ENCODE results near the gene IER5. TPM values are rescaled to one million over a fixed set of nuclear protein-coding genes. Genes with fewer than 3 reads are reported as not detected.
A peak's percentile ranks its signal among the peaks of the same experiment; 100 is the strongest.

Gene IER5
- total and polyA plus RNA-seq, 2 of the 13 experiments (the other 11 are each of a cell fraction or from before 2014, with no cell fraction given) = 2.5 to 3.5 TPM

DNA sequence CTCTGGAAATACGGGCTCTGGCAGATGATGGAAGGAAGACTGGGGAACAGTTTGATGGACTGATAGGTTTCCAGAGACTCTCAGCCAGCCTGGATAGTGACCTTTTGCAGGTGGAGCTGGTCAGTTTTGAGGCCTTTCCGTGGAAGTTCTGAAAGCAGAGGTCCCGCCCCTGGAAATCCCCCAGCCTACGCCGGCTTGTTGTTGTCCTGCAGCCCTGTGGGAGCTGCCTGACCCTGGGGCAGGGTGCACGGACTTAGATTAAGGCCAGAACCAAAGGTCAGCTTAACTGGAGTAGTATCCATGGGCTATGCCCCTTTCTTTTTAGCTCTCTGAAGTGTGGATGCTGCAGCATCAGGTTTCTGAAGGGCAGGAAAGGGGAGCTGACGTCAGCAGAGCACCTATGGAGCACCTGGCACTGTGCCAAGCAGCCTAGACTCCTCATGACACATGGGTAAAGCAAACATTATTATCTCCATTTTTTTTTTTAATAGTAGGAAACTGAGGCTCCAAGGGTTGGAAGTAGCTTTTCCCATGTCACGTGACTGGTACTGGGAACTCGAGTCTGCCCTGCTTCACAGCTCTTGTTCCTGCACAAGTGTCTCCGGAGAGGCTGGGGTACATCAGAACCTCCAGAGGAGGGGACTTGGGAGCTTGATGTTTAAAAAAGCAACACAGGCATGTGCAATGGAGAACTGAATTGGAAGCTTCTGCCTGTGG, 38.5 kb downstream of the IER5 start (continued):
- TF ChIP-seq, protein P1, sequence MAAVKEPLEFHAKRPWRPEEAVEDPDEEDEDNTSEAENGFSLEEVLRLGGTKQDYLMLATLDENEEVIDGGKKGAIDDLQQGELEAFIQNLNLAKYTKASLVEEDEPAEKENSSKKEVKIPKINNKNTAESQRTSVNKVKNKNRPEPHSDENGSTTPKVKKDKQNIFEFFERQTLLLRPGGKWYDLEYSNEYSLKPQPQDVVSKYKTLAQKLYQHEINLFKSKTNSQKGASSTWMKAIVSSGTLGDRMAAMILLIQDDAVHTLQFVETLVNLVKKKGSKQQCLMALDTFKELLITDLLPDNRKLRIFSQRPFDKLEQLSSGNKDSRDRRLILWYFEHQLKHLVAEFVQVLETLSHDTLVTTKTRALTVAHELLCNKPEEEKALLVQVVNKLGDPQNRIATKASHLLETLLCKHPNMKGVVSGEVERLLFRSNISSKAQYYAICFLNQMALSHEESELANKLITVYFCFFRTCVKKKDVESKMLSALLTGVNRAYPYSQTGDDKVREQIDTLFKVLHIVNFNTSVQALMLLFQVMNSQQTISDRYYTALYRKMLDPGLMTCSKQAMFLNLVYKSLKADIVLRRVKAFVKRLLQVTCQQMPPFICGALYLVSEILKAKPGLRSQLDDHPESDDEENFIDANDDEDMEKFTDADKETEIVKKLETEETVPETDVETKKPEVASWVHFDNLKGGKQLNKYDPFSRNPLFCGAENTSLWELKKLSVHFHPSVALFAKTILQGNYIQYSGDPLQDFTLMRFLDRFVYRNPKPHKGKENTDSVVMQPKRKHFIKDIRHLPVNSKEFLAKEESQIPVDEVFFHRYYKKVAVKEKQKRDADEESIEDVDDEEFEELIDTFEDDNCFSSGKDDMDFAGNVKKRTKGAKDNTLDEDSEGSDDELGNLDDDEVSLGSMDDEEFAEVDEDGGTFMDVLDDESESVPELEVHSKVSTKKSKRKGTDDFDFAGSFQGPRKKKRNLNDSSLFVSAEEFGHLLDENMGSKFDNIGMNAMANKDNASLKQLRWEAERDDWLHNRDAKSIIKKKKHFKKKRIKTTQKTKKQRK (IDR thresholded peaks at IDR 0.05; ENCODE audit: low read length) = no peak
- TF ChIP-seq ZNF552 (CRISPR knock-in tag; IDR thresholded peaks at IDR 0.05; ENCODE audit: borderline replicate concordance) (no peak), ATF6 (CRISPR knock-in tag; conservative IDR thresholded peaks at IDR 0.05) (no peak), PITX1 (CRISPR knock-in tag; IDR thresholded peaks at IDR 0.05) (peak; percentile 35; the same call in 1 of the 2 replicates), SOX6 (IDR thresholded peaks at IDR 0.05) (no peak), SOX6 (CRISPR knock-in tag; IDR thresholded peaks at IDR 0.05) (no peak), HNRNPUL1 (IDR thresholded peaks at IDR 0.05; ENCODE audit: low read depth, low read length) (no peak), NR2F2 (IDR thresholded peaks at IDR 0.05; ENCODE audit: borderline replicate concordance, low read depth) (peak; percentile 34; the same call in 1 of the 2 replicates), ZNF777 (CRISPR knock-in tag; IDR thresholded peaks at IDR 0.05) (no peak), ZNF670 (CRISPR knock-in tag; IDR thresholded peaks at IDR 0.05; ENCODE audit: borderline replicate concordance) (no peak), SKI (IDR thresholded peaks at IDR 0.05; ENCODE audit: partially characterized antibody) (no peak), SRSF9 (IDR thresholded peaks at IDR 0.05; ENCODE audit: borderline replicate concordance, insufficient read depth, low read depth, low read length, poor library complexity, severe bottlenecking) (no peak), KDM1A (CRISPR knock-in tag; IDR thresholded peaks at IDR 0.05) (no peak), THAP7 (CRISPR knock-in tag; IDR thresholded peaks at IDR 0.05) (no peak), ZNF232 (CRISPR knock-in tag; IDR thresholded peaks at IDR 0.05; ENCODE audit: borderline replicate concordance) (no peak), GATAD1 (CRISPR knock-in tag; IDR thresholded peaks at IDR 0.05) (no peak), KLF6 (CRISPR knock-in tag; IDR thresholded peaks at IDR 0.05) (no peak), IRF2 (CRISPR knock-in tag; IDR thresholded peaks at IDR 0.05) (no peak), ZNF703 (CRISPR knock-in tag; IDR thresholded peaks at IDR 0.05; ENCODE audit: borderline replicate concordance) (no peak), NCOA5 (CRISPR knock-in tag; IDR thresholded peaks at IDR 0.05) (no peak), ZFP90 (CRISPR knock-in tag; IDR thresholded peaks at IDR 0.05; ENCODE audit: borderline replicate concordance) (no peak), ZNF546 (CRISPR knock-in tag; conservative IDR thresholded peaks at IDR 0.05) (no peak), SNAI1 (CRISPR knock-in tag; IDR thresholded peaks at IDR 0.05; ENCODE audit: borderline replicate concordance) (no peak), RARG (CRISPR knock-in tag; IDR thresholded peaks at IDR 0.05; ENCODE audit: low read depth) (no peak)
- TF ChIP-seq, protein P2, sequence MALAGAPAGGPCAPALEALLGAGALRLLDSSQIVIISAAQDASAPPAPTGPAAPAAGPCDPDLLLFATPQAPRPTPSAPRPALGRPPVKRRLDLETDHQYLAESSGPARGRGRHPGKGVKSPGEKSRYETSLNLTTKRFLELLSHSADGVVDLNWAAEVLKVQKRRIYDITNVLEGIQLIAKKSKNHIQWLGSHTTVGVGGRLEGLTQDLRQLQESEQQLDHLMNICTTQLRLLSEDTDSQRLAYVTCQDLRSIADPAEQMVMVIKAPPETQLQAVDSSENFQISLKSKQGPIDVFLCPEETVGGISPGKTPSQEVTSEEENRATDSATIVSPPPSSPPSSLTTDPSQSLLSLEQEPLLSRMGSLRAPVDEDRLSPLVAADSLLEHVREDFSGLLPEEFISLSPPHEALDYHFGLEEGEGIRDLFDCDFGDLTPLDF (CRISPR knock-in tag; IDR thresholded peaks at IDR 0.05) = no peak
